ENCODE measurements around the gene KIF26B. TPM values are rescaled to one million over a fixed set of nuclear protein-coding genes. Genes with fewer than 3 reads are reported as not detected.

Gene KIF26B
- total and polyA plus RNA-seq, 2 of the 4 experiments (the other 2 are of a cell fraction) = 0.53 to 0.54 TPM

- Histone ChIP-seq H3K36me3 (ENCODE audit: control insufficient read depth, insufficient read depth, low read length) (no peaks in the 10 kb centered on the region), H3K9me1 (ENCODE audit: insufficient read depth, low read length) (no peaks in the 10 kb centered on the region), H3K79me1 (ENCODE audit: low read depth in 1 of 2, low read length in 2 of 2) (no peaks in the 10 kb centered on the region), H2AFZ (replicated peaks; ENCODE audit: low read length, poor library complexity) (no peak overlapping the region), H3K4me2 (ENCODE audit: low read depth, low read length) (no peak overlapping the region), H2BK5ac (ENCODE audit: low read depth, low read length, poor library complexity, severe bottlenecking) (no peak overlapping the region), H3K23ac (ENCODE audit: low read depth, low read length) (no peak overlapping the region), H3K9me3 (ENCODE audit: control insufficient read depth, insufficient read depth, low read length) (no peaks in the 10 kb centered on the region), H3K56ac (ENCODE audit: extremely low read depth, insufficient read depth, low read length) (no peak overlapping the region), H4K20me1 (ENCODE audit: insufficient read depth, low read length) (no peaks in the 10 kb centered on the region), H3K14ac (replicated peaks; ENCODE audit: low read depth, low read length) (no peak overlapping the region), H3K18ac (ENCODE audit: low read depth, low read length) (no peak overlapping the region), H3K4ac (ENCODE audit: low read depth, low read length) (no peak overlapping the region), H2BK15ac (ENCODE audit: low read depth, low read length) (no peak overlapping the region), H4K8ac (ENCODE audit: low read depth in 2 of 2, low read length in 2 of 2) (no peak overlapping the region), H2BK120ac (ENCODE audit: low read depth, low read length) (no peak overlapping the region), H3K4me3 (ENCODE audit: insufficient read depth, low read depth, low read length) (no peak overlapping the region), H2AK5ac (ENCODE audit: low read depth, low read length) (no peak overlapping the region), H4K91ac (ENCODE audit: insufficient read depth, low read depth, low read length) (no peak overlapping the region), H4K5ac (ENCODE audit: low read depth, low read length) (no peak overlapping the region), H2AK9ac (replicated peaks; ENCODE audit: low read depth, low read length, poor library complexity) (no peak overlapping the region), H3K27me3 (ENCODE audit: control insufficient read depth, insufficient read depth, low read length) (no peaks in the 10 kb centered on the region), H3K4me1 (ENCODE audit: control insufficient read depth, insufficient read depth, low read length) (no peaks in the 10 kb centered on the region), H2BK20ac (ENCODE audit: low read depth, low read length) (no peak overlapping the region), H3K27ac (ENCODE audit: insufficient read depth, low read length) (no peak overlapping the region), H3K9ac (ENCODE audit: low read depth, low read length) (no peak overlapping the region)
- dilution Hi-C loops (cut with HindIII; ENCODE audit: low sequenced_read_pairs, unreplicated experiment) = no loop called here
- DNase-seq (no peak), ATAC-seq (ENCODE audit: low read depth) (no peak)
- no TSS peak for BruUV-seq (replicated peaks)
- CTCF ChIA-PET = no interaction called here
- WGBS, 2 experiments (ENCODE audit: extremely low coverage in 2 of 2, insufficient read length in 1 of 2) = no CpG with 5 or more reads among the region's 4 CpGs
- POLR2A ChIA-PET (ENCODE audit: unreplicated experiment) = no interaction called here
- TF ChIP-seq MAZ (IDR thresholded peaks at IDR 0.05; ENCODE audit: borderline replicate concordance, low read depth, low read length) (no peak), RAD21 (IDR thresholded peaks at IDR 0.05; ENCODE audit: low read length) (no peak), POLR2A (IDR thresholded peaks at IDR 0.05; ENCODE audit: low read depth, low read length) (no peak), CTCF (conservative IDR thresholded peaks at IDR 0.05; ENCODE audit: low read depth, low read length) (no peak), MXI1 (IDR thresholded peaks at IDR 0.05; ENCODE audit: borderline replicate concordance, low read depth, low read length) (no peak), RFX5 (IDR thresholded peaks at IDR 0.05; ENCODE audit: low read depth, low read length) (no peak), RCOR1 (IDR thresholded peaks at IDR 0.05; ENCODE audit: insufficient replicate concordance, low read length) (no peak), BHLHE40 (IDR thresholded peaks at IDR 0.05; ENCODE audit: low read depth, low read length) (no peak), FOS (IDR thresholded peaks at IDR 0.05; ENCODE audit: low read depth, low read length) (no peak), SMC3 (IDR thresholded peaks at IDR 0.05; ENCODE audit: low read depth, low read length) (no peak), MAFK (IDR thresholded peaks at IDR 0.05; ENCODE audit: low read depth, low read length) (no peak), NFE2L2 (IDR thresholded peaks at IDR 0.05; ENCODE audit: low read depth, low read length) (no peak), CEBPB (IDR thresholded peaks at IDR 0.05; ENCODE audit: low read depth, low read length) (no peak)
- TF ChIP-seq, protein P1, sequence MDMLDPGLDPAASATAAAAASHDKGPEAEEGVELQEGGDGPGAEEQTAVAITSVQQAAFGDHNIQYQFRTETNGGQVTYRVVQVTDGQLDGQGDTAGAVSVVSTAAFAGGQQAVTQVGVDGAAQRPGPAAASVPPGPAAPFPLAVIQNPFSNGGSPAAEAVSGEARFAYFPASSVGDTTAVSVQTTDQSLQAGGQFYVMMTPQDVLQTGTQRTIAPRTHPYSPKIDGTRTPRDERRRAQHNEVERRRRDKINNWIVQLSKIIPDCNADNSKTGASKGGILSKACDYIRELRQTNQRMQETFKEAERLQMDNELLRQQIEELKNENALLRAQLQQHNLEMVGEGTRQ (IDR thresholded peaks at IDR 0.05; ENCODE audit: low read depth, low read length) = no peak
- TF ChIP-seq, protein P2, sequence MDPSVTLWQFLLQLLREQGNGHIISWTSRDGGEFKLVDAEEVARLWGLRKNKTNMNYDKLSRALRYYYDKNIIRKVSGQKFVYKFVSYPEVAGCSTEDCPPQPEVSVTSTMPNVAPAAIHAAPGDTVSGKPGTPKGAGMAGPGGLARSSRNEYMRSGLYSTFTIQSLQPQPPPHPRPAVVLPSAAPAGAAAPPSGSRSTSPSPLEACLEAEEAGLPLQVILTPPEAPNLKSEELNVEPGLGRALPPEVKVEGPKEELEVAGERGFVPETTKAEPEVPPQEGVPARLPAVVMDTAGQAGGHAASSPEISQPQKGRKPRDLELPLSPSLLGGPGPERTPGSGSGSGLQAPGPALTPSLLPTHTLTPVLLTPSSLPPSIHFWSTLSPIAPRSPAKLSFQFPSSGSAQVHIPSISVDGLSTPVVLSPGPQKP (IDR thresholded peaks at IDR 0.05; ENCODE audit: borderline replicate concordance, low read depth, low read length) = no peak
- in situ Hi-C loops (cut with MboI; ENCODE audit: low sequenced_read_pairs) = no loop called here
- intact Hi-C loops (cut with micrococcal nuclease) = no loop called here
These were observed 147.1 kb downstream of the KIF26B start for GRCh38 chr1:245301921-245302320.

Measured in IMR-90 (cell line).